ENCODE data around the gene ESR1. TPM values are rescaled to one million over a fixed set of nuclear protein-coding genes. Genes with fewer than 3 reads are reported as not detected.

Gene ESR1
- total and polyA plus RNA-seq, 2 experiments from 2014 or later = 0.09 TPM; not detected in 1

- H4K20me1 ChIP-seq (ENCODE audit: insufficient read depth) = no peaks in the 10 kb centered on the region
- no peak overlapping the region for H2AFZ ChIP-seq
- H3K27me3 ChIP-seq (replicated peaks; ENCODE audit: insufficient read depth) = no peaks in the 10 kb centered on the region
- H3K9me3 ChIP-seq (ENCODE audit: low read depth) = no peaks in the 10 kb centered on the region
- H3K27ac ChIP-seq = no peak overlapping the region
- H3K79me2 ChIP-seq (ENCODE audit: insufficient read depth) = no peaks in the 10 kb centered on the region
- no peaks in the 10 kb centered on the region for H3K36me3 ChIP-seq (ENCODE audit: low read depth)
- no peak for TF ChIP-seq EZH2 (IDR thresholded peaks at IDR 0.05; ENCODE audit: insufficient read depth, poor library complexity, severe bottlenecking)
- TF ChIP-seq EZH2phosphoT487 (IDR thresholded peaks at IDR 0.05; ENCODE audit: insufficient read depth, low read depth) = no peak
- no peak overlapping the region for H3K4me2 ChIP-seq (ENCODE audit: unreplicated experiment)
- H3K9ac ChIP-seq = no peak overlapping the region
- no peak overlapping the region for H3K4me3 ChIP-seq
- peaks cover 8% of the 10 kb centered on the region for H3F3A ChIP-seq (ENCODE audit: insufficient read depth)
- WGBS, 2 experiments (ENCODE audit: low coverage in 1 of 2, low lambda C conversion rate in 2 of 2, missing lambda C conversion rate in 2 of 2) = 72% methylated on average over 6 of the region's 6 CpGs
- in situ Hi-C loops (cut with MboI) = no loop called here
- DNase-seq = no peak
- peaks cover 11% of the 10 kb centered on the region for H3K4me1 ChIP-seq (ENCODE audit: insufficient read depth)
- H3K9me2 ChIP-seq (ENCODE audit: insufficient read depth) = no peaks in the 10 kb centered on the region
Observed at GRCh38 chr6:152057832-152058498, 250.5 kb downstream of the ESR1 start.

GRCh38 chr6:152059909-152060308 is 252.4 kb downstream of the ESR1 start:
- H3K27ac ChIP-seq = no peak overlapping the region
- no peaks in the 10 kb centered on the region for H3K9me2 ChIP-seq (ENCODE audit: insufficient read depth)
- TF ChIP-seq EZH2 (IDR thresholded peaks at IDR 0.05; ENCODE audit: insufficient read depth, poor library complexity, severe bottlenecking) = no peak
- TF ChIP-seq EZH2phosphoT487 (IDR thresholded peaks at IDR 0.05; ENCODE audit: insufficient read depth, low read depth) = no peak
- no peaks in the 10 kb centered on the region for H4K20me1 ChIP-seq (ENCODE audit: insufficient read depth)
- WGBS, 2 experiments (ENCODE audit: low coverage in 1 of 2, low lambda C conversion rate in 2 of 2, missing lambda C conversion rate in 2 of 2) = 77% methylated on average over 2 of the region's 2 CpGs
- no peak overlapping the region for H2AFZ ChIP-seq
- H3K36me3 ChIP-seq (ENCODE audit: low read depth) = no peaks in the 10 kb centered on the region
- H3K79me2 ChIP-seq (ENCODE audit: insufficient read depth) = no peaks in the 10 kb centered on the region
- H3F3A ChIP-seq (ENCODE audit: insufficient read depth) = peaks cover 4% of the 10 kb centered on the region; the same call in 1 of the 2 replicates
- H3K9ac ChIP-seq = no peak overlapping the region
- no peak overlapping the region for H3K4me3 ChIP-seq
- in situ Hi-C loops (cut with MboI) = no loop called here
- H3K4me2 ChIP-seq (ENCODE audit: unreplicated experiment) = no peak overlapping the region
- no peaks in the 10 kb centered on the region for H3K9me3 ChIP-seq (ENCODE audit: low read depth)
- DNase-seq = no peak
- H3K27me3 ChIP-seq (replicated peaks; ENCODE audit: insufficient read depth) = no peaks in the 10 kb centered on the region
- H3K4me1 ChIP-seq (ENCODE audit: insufficient read depth) = peaks cover 2% of the 10 kb centered on the region; the same call in 1 of the 2 replicates

- H3K9me2 ChIP-seq (ENCODE audit: insufficient read depth) = no peaks in the 10 kb centered on the region
- WGBS, 2 experiments (ENCODE audit: low coverage in 1 of 2, low lambda C conversion rate in 2 of 2, missing lambda C conversion rate in 2 of 2) = 57% methylated on average over 5 of the region's 5 CpGs
- no peaks in the 10 kb centered on the region for H3K9me3 ChIP-seq (ENCODE audit: low read depth)
- no peak overlapping the region for H3K4me2 ChIP-seq (ENCODE audit: unreplicated experiment)
- no peaks in the 10 kb centered on the region for H3K36me3 ChIP-seq (ENCODE audit: low read depth)
- no peaks in the 10 kb centered on the region for H3K79me2 ChIP-seq (ENCODE audit: insufficient read depth)
- no peaks in the 10 kb centered on the region for H3K27me3 ChIP-seq (replicated peaks; ENCODE audit: insufficient read depth)
- TF ChIP-seq EZH2 (IDR thresholded peaks at IDR 0.05; ENCODE audit: insufficient read depth, poor library complexity, severe bottlenecking) (no peak), EZH2phosphoT487 (IDR thresholded peaks at IDR 0.05; ENCODE audit: insufficient read depth, low read depth) (no peak)
- H3K4me3 ChIP-seq = no peak overlapping the region
- H2AFZ ChIP-seq = no peak overlapping the region
- in situ Hi-C loops (cut with MboI) = no loop called here
- no peaks in the 10 kb centered on the region for H4K20me1 ChIP-seq (ENCODE audit: insufficient read depth)
- H3K27ac ChIP-seq = no peak overlapping the region
- no peaks in the 10 kb centered on the region for H3F3A ChIP-seq (ENCODE audit: insufficient read depth)
- DNase-seq = no peak
- H3K9ac ChIP-seq = no peak overlapping the region
- H3K4me1 ChIP-seq (ENCODE audit: insufficient read depth) = no peaks in the 10 kb centered on the region
Observed at GRCh38 chr6:152062476-152062875, 255.0 kb downstream of the ESR1 start.

GRCh38 chr6:152063170-152063921 is 255.9 kb downstream of the ESR1 start:
- no peak for TF ChIP-seq EZH2 (IDR thresholded peaks at IDR 0.05; ENCODE audit: insufficient read depth, poor library complexity, severe bottlenecking)
- no peak for TF ChIP-seq EZH2phosphoT487 (IDR thresholded peaks at IDR 0.05; ENCODE audit: insufficient read depth, low read depth)
- Histone ChIP-seq H3K9me3 (ENCODE audit: low read depth) (no peaks in the 10 kb centered on the region), H3K4me2 (ENCODE audit: unreplicated experiment) (no peak overlapping the region), H3K79me2 (ENCODE audit: insufficient read depth) (no peaks in the 10 kb centered on the region), H2AFZ (no peak overlapping the region), H3K27me3 (replicated peaks; ENCODE audit: insufficient read depth) (no peaks in the 10 kb centered on the region), H3K36me3 (ENCODE audit: low read depth) (no peaks in the 10 kb centered on the region), H3K4me3 (no peak overlapping the region), H3K27ac (no peak overlapping the region), H4K20me1 (ENCODE audit: insufficient read depth) (no peaks in the 10 kb centered on the region), H3F3A (ENCODE audit: insufficient read depth) (no peaks in the 10 kb centered on the region), H3K9ac (no peak overlapping the region), H3K9me2 (ENCODE audit: insufficient read depth) (no peaks in the 10 kb centered on the region), H3K4me1 (ENCODE audit: insufficient read depth) (no peaks in the 10 kb centered on the region)
- in situ Hi-C loops (cut with MboI) = no loop called here
- no peak for DNase-seq
- WGBS, 2 experiments (ENCODE audit: low coverage in 1 of 2, low lambda C conversion rate in 2 of 2, missing lambda C conversion rate in 2 of 2) = 77 to 78% methylated on average over 10 of the region's 10 CpGs
